Smooth muscle cell (in vitro differentiated cells): ENCODE results near the gene MMAA. TPM values are rescaled to one million over a fixed set of nuclear protein-coding genes. Genes with fewer than 3 reads are reported as not detected.

Experiments
- DNase-seq: peaks from one replicate; lab custom pipeline; 2025; ENCODE audit not compliant: unreplicated experiment; lab: John Stamatoyannopoulos, UW
- H2AFZ ChIP-seq: fragments of 200-600 bp; sonication (generic); 2 replicates; pipeline ENCODE4 v1.6.0; 2016; ENCODE audit warnings: antibody characterized with exemption, low read depth, mild to moderate bottlenecking
- H3F3A ChIP-seq: fragments of 200-600 bp; sonication (generic); 2 replicates; pipeline ENCODE4 v1.6.0; 2017; ENCODE audit warnings: antibody characterized with exemption, low read depth
- H3K27ac ChIP-seq: fragments of 200-600 bp; sonication (generic); 2 replicates; pipeline ENCODE4 v1.5.1; 2016; ENCODE audit warnings: low read depth, mild to moderate bottlenecking
- H3K27me3 ChIP-seq: fragments of 200-600 bp; sonication (generic); 2 replicates; pipeline ENCODE4 v1.6.1; 2016; ENCODE audit warnings: low read depth, mild to moderate bottlenecking
- H3K36me3 ChIP-seq: fragments of 200-600 bp; sonication (generic); 2 replicates; pipeline ENCODE4 v1.5.1; 2016; ENCODE audit warnings: low read depth
- H3K4me1 ChIP-seq: fragments of 200-600 bp; sonication (generic); 2 replicates; pipeline ENCODE4 v1.5.1; 2016; ENCODE audit warnings: low read depth
- H3K4me2 ChIP-seq: fragments of 200-600 bp; sonication (generic); 2 replicates; pipeline ENCODE4 v1.6.0; 2016; ENCODE audit warnings: mild to moderate bottlenecking
- H3K4me3 ChIP-seq: fragments of 200-600 bp; sonication (generic); 2 replicates; pipeline ENCODE4 v1.5.1; 2016; ENCODE audit warnings: mild to moderate bottlenecking
- H3K79me2 ChIP-seq: fragments of 200-600 bp; sonication (generic); 2 replicates; pipeline ENCODE4 v1.6.0; 2016; ENCODE audit warnings: low read depth, mild to moderate bottlenecking
- H3K9ac ChIP-seq: fragments of 200-600 bp; sonication (generic); 2 replicates; pipeline ENCODE4 v1.6.0; 2016; ENCODE audit warnings: low read depth
- H3K9me3 ChIP-seq: fragments of 200-600 bp; sonication (generic); replicated peaks from 2 replicates; pipeline ENCODE4 v1.5.1; 2016; ENCODE audit warnings: low read depth
- H4K20me1 ChIP-seq: fragments of 200-600 bp; sonication (generic); 2 replicates; pipeline ENCODE4 v1.6.0; 2016; ENCODE audit warnings: low read depth
- CTCF ChIP-seq: fragments of 200-600 bp; sonication (generic); IDR thresholded peaks from 2 replicates; pipeline ENCODE4 v1.5.1; 2017; ENCODE audit warnings: borderline replicate concordance, mild to moderate bottlenecking, antibody characterized with exemption; ENCODE audit not compliant: insufficient read depth, poor library complexity, severe bottlenecking
- WGBS: methylation state at CpG from one replicate; pipeline ENCODE4 v1.1.7; 2016; ENCODE audit warnings: low lambda C conversion rate; 5-methylcytosine and 5-hydroxymethylcytosine counted together
- polyA plus RNA-seq: library from polyadenylated mRNA; unstranded; fragments of >200 nt; fragmentation: Nextera tagmentation; extraction: Ambion mirVana; gene quantifications from 2 replicates; pipeline ENCODE4 v1.2.1, GENCODE V29; 2016
- total RNA-seq: library from RNA; depleted of rRNA; stranded (reverse); fragments of >200 nt; gene quantifications from 2 replicates; pipeline ENCODE4 v1.2.3, GENCODE V29; 2014

MMAA gene
- total and polyA plus RNA-seq, 2 experiments from 2014 or later = 5.1 to 5.3 TPM

- no peak overlapping the region for H3K27ac ChIP-seq
Measured at GRCh38 chr4:145623831-145624230, 4.6 kb downstream of the MMAA start.

GRCh38 chr4:145625677-145626622, 6.8 kb downstream of the MMAA start:
- Histone ChIP-seq H4K20me1 (no peaks in the 10 kb centered on the region), H3K4me2 (no peak overlapping the region), H3K79me2 (no peaks in the 10 kb centered on the region), H2AFZ (no peak overlapping the region), H3K9me3 (no peaks in the 10 kb centered on the region), H3K4me3 (no peak overlapping the region), H3F3A (no peaks in the 10 kb centered on the region), H3K36me3 (no peaks in the 10 kb centered on the region), H3K9ac (no peak overlapping the region), H3K27ac (no peak overlapping the region), H3K27me3 (no peaks in the 10 kb centered on the region), H3K4me1 (no peaks in the 10 kb centered on the region)
- 88% methylated on average over 10 of the region's 10 CpGs for WGBS
- DNase-seq = no peak
- no peak for TF ChIP-seq CTCF

More at GRCh38 chr4:145623831-145624230, 4.6 kb downstream of the MMAA start:
- no peak for TF ChIP-seq CTCF
- Histone ChIP-seq H3K9ac (no peak overlapping the region), H3F3A (no peaks in the 10 kb centered on the region), H3K36me3 (no peaks in the 10 kb centered on the region), H4K20me1 (no peaks in the 10 kb centered on the region), H3K79me2 (no peaks in the 10 kb centered on the region), H3K4me3 (no peak overlapping the region), H3K9me3 (no peaks in the 10 kb centered on the region), H2AFZ (no peak overlapping the region), H3K4me1 (peaks cover 5% of the 10 kb centered on the region), H3K27me3 (no peaks in the 10 kb centered on the region), H3K4me2 (no peak overlapping the region)
- WGBS = 48% methylated on average over 1 of the region's 1 CpG
- no peak for DNase-seq

GRCh38 chr4:145626623-145626982, 7.4 kb downstream of the MMAA start:
- Histone ChIP-seq H3K27me3 (no peaks in the 10 kb centered on the region), H3K4me1 (no peaks in the 10 kb centered on the region), H3K4me3 (no peak overlapping the region), H3K27ac (no peak overlapping the region), H3K9me3 (no peaks in the 10 kb centered on the region), H3K4me2 (no peak overlapping the region), H4K20me1 (no peaks in the 10 kb centered on the region), H3K9ac (no peak overlapping the region), H3F3A (no peaks in the 10 kb centered on the region), H2AFZ (no peak overlapping the region), H3K79me2 (no peaks in the 10 kb centered on the region), H3K36me3 (no peaks in the 10 kb centered on the region)
- WGBS = 82% methylated on average over 2 of the region's 2 CpGs
- no peak for TF ChIP-seq CTCF
- DNase-seq = no peak
